Spleen (tissue), 11 donors: ENCODE results near the gene COMMD9. TPM values are rescaled to one million over a fixed set of nuclear protein-coding genes. Genes with fewer than 3 reads are reported as not detected.

Experiments
- DNase-seq: peaks from one replicate; pipeline ENCODE4 v3.0.0-alpha.2; 2020
- H3K27ac ChIP-seq, 8 donors: fragments of 200-600 bp; sonication (generic) in 7 of 8; 1 replicate in 4 of 8; 2 replicates in 4 of 8; pipeline versions ENCODE4 v1.5.0 to v1.8.0; 2016 to 2021; ENCODE audit warnings: inconsistent platforms in 4 of 8, mild to moderate bottlenecking in 4 of 8, moderate library complexity in 1 of 8
- H3K27me3 ChIP-seq, 7 donors: fragments of 200-600 bp; sonication (generic) in 6 of 7; replicated peaks in 1 of 7; 1 replicate in 4 of 7; 2 replicates in 3 of 7; pipeline versions ENCODE4 v1.5.0 to v1.8.0; 2016 to 2021; ENCODE audit warnings: inconsistent platforms in 3 of 7, mild to moderate bottlenecking in 1 of 7
- H3K36me3 ChIP-seq, 6 donors: fragments of 200-600 bp; sonication (generic) in 5 of 6; 1 replicate in 4 of 6; 2 replicates in 2 of 6; pipeline versions ENCODE4 v1.5.0 to v1.8.0; 2016 to 2021; ENCODE audit warnings: inconsistent platforms in 2 of 6
- H3K4me1 ChIP-seq, 6 donors: fragments of 200-600 bp; sonication (generic) in 5 of 6; 1 replicate in 3 of 6; 2 replicates in 3 of 6; pipeline versions ENCODE4 v1.5.0 to v1.8.0; 2016 to 2021; ENCODE audit warnings: inconsistent platforms in 3 of 6
- H3K4me3 ChIP-seq, 8 donors: fragments of 200-600 bp; sonication (generic) in 7 of 8; 1 replicate in 4 of 8; 2 replicates in 4 of 8; pipeline versions ENCODE4 v1.5.0 to v1.8.0; 2016 to 2021; ENCODE audit warnings: inconsistent platforms in 4 of 8, mild to moderate bottlenecking in 4 of 8, moderate library complexity in 2 of 8
- H3K9me3 ChIP-seq, 8 donors: fragments of 200-600 bp; sonication (generic) in 7 of 8; 1 replicate in 4 of 8; 2 replicates in 4 of 8; pipeline versions ENCODE4 v1.5.0 to v1.8.0; 2016 to 2021; ENCODE audit warnings: inconsistent platforms in 4 of 8
- CTCF ChIP-seq, 11 experiments: fragments of 200-600 bp in 7 of 11; fragments of 450-650 bp in 4 of 11; sonication (generic) in 4 of 11; IDR thresholded peaks in 8 of 11; conservative IDR thresholded peaks in 3 of 11; 1 replicate in 7 of 11; 2 replicates in 4 of 11; pipeline versions ENCODE4 v1.4.0 to v1.8.0; 2016 to 2021; ENCODE audit warnings: antibody characterized with exemption in 11 of 11, inconsistent platforms in 4 of 11, mild to moderate bottlenecking in 1 of 11
- POLR2A ChIP-seq, 3 donors: fragments of 450-650 bp; IDR thresholded peaks; one replicate each; pipeline ENCODE4 v1.5.1; 2017; ENCODE audit warnings: antibody characterized with exemption in 3 of 3, mild to moderate bottlenecking in 1 of 3
- POLR2AphosphoS5 ChIP-seq, 3 donors: sonication (generic); formaldehyde crosslinking; IDR thresholded peaks; one replicate each; pipeline ENCODE4 v1.5.1; 2017; ENCODE audit warnings: antibody characterized with exemption in 3 of 3
- WGBS, 5 donors: extraction: QIAGEN DNeasy Blood & Tissue Kit in 3 of 5; methylation state at CpG; one replicate each; pipeline versions ENCODE4 v1.1.5 to v1.1.7; 2013 to 2018; 5-methylcytosine and 5-hydroxymethylcytosine counted together
- intact Hi-C: fragments of 100-400 bp; cut with DNase I; formaldehyde crosslinking; loops from one replicate; pipeline ENCODE4 v1.15.0; 2023; ENCODE audit warnings: low total_unique reads
- polyA plus RNA-seq, 3 donors: library from polyadenylated mRNA; stranded (reverse); fragments of 200-250 nt; gene quantifications; one replicate each; pipeline ENCODE4 v1.2.1, GENCODE V29; 2013
- total RNA-seq, 7 donors: library from RNA; depleted of rRNA in 3 of 7; stranded (reverse); fragments of >200 nt in 3 of 7; fragmentation: NEBNext Ultra II Directional in 4 of 7; extraction: Animal tissue kit (Norgen Biotek cat#: 25700) in 4 of 7; gene quantifications; one replicate each; pipeline versions ENCODE4 v1.1.0 to v1.2.1, GENCODE V29; 2016 to 2021
- donor health status: healthy with polysubstance abuse.
- donor health status: DM: no; HTN: no; CAD: no; lungs with moderate emphysema.
- donor health status: DM: no; HTN: no; CAD: no.
- donor health status: Bipolar disorder and iron deficiency.
- donor health status: healthy.
- donor health status: DM: no; HTN: no; CAD: no.
- donor health status: DM: yes; HTN: yes; CAD: no.

Gene COMMD9
- total and polyA plus RNA-seq, 10 donors: 27.3 to 63.5 (median 50.7) TPM

- no peak for TF ChIP-seq POLR2AphosphoS5 (IDR thresholded peaks at IDR 0.05)
- TF ChIP-seq CTCF (IDR thresholded peaks at IDR 0.05 in 8 of 11, conservative IDR thresholded peaks at IDR 0.05 in 3 of 11): no peak
- TF ChIP-seq POLR2A (IDR thresholded peaks at IDR 0.05): no peak
- Histone ChIP-seq H3K36me3 (no peaks in the 10 kb centered on the region), H3K27ac (no peak overlapping the region), H3K4me3 (no peak overlapping the region), H3K9me3 (no peaks in the 10 kb centered on the region), H3K27me3 (no peaks in the 10 kb centered on the region), H3K4me1 (peaks cover 0 to 10% (median under 1%) of the 10 kb centered on the region in 6 donors)
- no peak for DNase-seq
- intact Hi-C loops: no loop called here
- WGBS, 5 donors: 90 to 96% (median 94%) methylated on average over 4 of the region's 4 CpGs
Observed at GRCh38 chr11:36311926-36312595, 22.8 kb upstream of the COMMD9 start.

- H3K27me3 ChIP-seq: no peaks in the 10 kb centered on the region
- H3K36me3 ChIP-seq: no peaks in the 10 kb centered on the region
- H3K4me3 ChIP-seq: no peak overlapping the region
- no peak overlapping the region for H3K27ac ChIP-seq
- H3K4me1 ChIP-seq: peaks cover 0 to 18% (median 3%) of the 10 kb centered on the region in 6 donors
- intact Hi-C loops: loop anchor here (10.0 kb wide), 1 partner anchor 85 kb away; no protein-coding TSS in a partner anchor
- TF ChIP-seq CTCF (IDR thresholded peaks at IDR 0.05 in 8 of 11, conservative IDR thresholded peaks at IDR 0.05 in 3 of 11) (no peak), POLR2A (IDR thresholded peaks at IDR 0.05) (no peak), POLR2AphosphoS5 (IDR thresholded peaks at IDR 0.05) (no peak)
- no peaks in the 10 kb centered on the region for H3K9me3 ChIP-seq
- 91 to 95% (median 92%) methylated on average over 4 of the region's 4 CpGs for WGBS, 5 donors
- DNase-seq: no peak
Observed at GRCh38 chr11:36309779-36310178, 20.6 kb upstream of the COMMD9 start.

- peak in 1 of 3 donors; percentile 10 for TF ChIP-seq POLR2AphosphoS5 (IDR thresholded peaks at IDR 0.05)
- TF ChIP-seq POLR2A (IDR thresholded peaks at IDR 0.05): no peak
- TF ChIP-seq CTCF (IDR thresholded peaks at IDR 0.05 in 8 of 11, conservative IDR thresholded peaks at IDR 0.05 in 3 of 11): no peak
- DNase-seq: no peak
- 48 to 75% (median 59%) methylated on average over 1 of the region's 1 CpG for WGBS, 5 donors
- Histone ChIP-seq H3K36me3 (no peaks in the 10 kb centered on the region), H3K27me3 (no peaks in the 10 kb centered on the region), H3K4me3 (no peak overlapping the region), H3K4me1 (peaks cover 0 to 18% (median 3%) of the 10 kb centered on the region in 6 donors), H3K9me3 (no peaks in the 10 kb centered on the region), H3K27ac (peak overlapping the region in 2 of 8 donors; percentile 10 to 21)
- intact Hi-C loops: loop anchor here (10.0 kb wide), 1 partner anchor 86 kb away; no protein-coding TSS in a partner anchor
Observed at GRCh38 chr11:36308577-36308976, 19.4 kb upstream of the COMMD9 start.

- peak overlapping the region in 2 of 8 donors; percentile 44 to 47 for H3K27ac ChIP-seq
- TF ChIP-seq CTCF (IDR thresholded peaks at IDR 0.05 in 8 of 11, conservative IDR thresholded peaks at IDR 0.05 in 3 of 11): peak in 7 of 11 experiments; percentile 21 to 57 (median 52)
- no peak for TF ChIP-seq POLR2A (IDR thresholded peaks at IDR 0.05)
- no peak for TF ChIP-seq POLR2AphosphoS5 (IDR thresholded peaks at IDR 0.05)
- intact Hi-C loops: loop anchor here (10.0 kb wide), 1 partner anchor 88 kb away; no protein-coding TSS in a partner anchor
- H3K4me1 ChIP-seq: peaks cover 0 to 18% (median 3%) of the 10 kb centered on the region in 6 donors
- H3K27me3 ChIP-seq: no peaks in the 10 kb centered on the region
- WGBS, 5 donors: 33 to 39% (median 36%) methylated on average over 3 of the region's 3 CpGs
- no peaks in the 10 kb centered on the region for H3K9me3 ChIP-seq
- no peak overlapping the region for H3K4me3 ChIP-seq
- H3K36me3 ChIP-seq: no peaks in the 10 kb centered on the region
- DNase-seq: no peak
Observed at GRCh38 chr11:36306888-36307287, 17.7 kb upstream of the COMMD9 start.
